ENCODE results near the gene TIMM10. TPM values are rescaled to one million over a fixed set of nuclear protein-coding genes. Genes with fewer than 3 reads are reported as not detected.

Gene TIMM10
- total and polyA plus RNA-seq, 8 donors: 1.7 to 79.6 (median 48.9) TPM

- Histone ChIP-seq H3K27ac (no peak overlapping the region), H3K36me3 (peaks cover 24 to 82% (median 74%) of the 10 kb centered on the region in 4 donors), H3K4me3 (no peak overlapping the region), H3K4me1 (peaks cover 0 to 20% (median 12%) of the 10 kb centered on the region in 4 donors), H3K9me3 (no peaks in the 10 kb centered on the region), H3K27me3 (no peaks in the 10 kb centered on the region)
- intact Hi-C loops (cut with DNase I; ENCODE audit: low total_unique reads): loop anchor here (5.0 kb wide), 1 partner anchor 36 kb away; no protein-coding TSS in a partner anchor
- DNase-seq: peak in 1 of 2 donors; percentile 50
- 81 to 86% (median 82%) methylated on average over 8 to 11 of the region's 11 CpGs for WGBS, 5 donors
- TF ChIP-seq, protein P1, sequence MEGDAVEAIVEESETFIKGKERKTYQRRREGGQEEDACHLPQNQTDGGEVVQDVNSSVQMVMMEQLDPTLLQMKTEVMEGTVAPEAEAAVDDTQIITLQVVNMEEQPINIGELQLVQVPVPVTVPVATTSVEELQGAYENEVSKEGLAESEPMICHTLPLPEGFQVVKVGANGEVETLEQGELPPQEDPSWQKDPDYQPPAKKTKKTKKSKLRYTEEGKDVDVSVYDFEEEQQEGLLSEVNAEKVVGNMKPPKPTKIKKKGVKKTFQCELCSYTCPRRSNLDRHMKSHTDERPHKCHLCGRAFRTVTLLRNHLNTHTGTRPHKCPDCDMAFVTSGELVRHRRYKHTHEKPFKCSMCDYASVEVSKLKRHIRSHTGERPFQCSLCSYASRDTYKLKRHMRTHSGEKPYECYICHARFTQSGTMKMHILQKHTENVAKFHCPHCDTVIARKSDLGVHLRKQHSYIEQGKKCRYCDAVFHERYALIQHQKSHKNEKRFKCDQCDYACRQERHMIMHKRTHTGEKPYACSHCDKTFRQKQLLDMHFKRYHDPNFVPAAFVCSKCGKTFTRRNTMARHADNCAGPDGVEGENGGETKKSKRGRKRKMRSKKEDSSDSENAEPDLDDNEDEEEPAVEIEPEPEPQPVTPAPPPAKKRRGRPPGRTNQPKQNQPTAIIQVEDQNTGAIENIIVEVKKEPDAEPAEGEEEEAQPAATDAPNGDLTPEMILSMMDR (IDR thresholded peaks at IDR 0.05): peak in 4 of 7 experiments; percentile 42 to 54 (median 48)
- no peak for TF ChIP-seq EP300 (IDR thresholded peaks at IDR 0.05)
These were observed 39.0 kb downstream of the TIMM10 start for GRCh38 chr11:57491371-57492061.

DNA sequence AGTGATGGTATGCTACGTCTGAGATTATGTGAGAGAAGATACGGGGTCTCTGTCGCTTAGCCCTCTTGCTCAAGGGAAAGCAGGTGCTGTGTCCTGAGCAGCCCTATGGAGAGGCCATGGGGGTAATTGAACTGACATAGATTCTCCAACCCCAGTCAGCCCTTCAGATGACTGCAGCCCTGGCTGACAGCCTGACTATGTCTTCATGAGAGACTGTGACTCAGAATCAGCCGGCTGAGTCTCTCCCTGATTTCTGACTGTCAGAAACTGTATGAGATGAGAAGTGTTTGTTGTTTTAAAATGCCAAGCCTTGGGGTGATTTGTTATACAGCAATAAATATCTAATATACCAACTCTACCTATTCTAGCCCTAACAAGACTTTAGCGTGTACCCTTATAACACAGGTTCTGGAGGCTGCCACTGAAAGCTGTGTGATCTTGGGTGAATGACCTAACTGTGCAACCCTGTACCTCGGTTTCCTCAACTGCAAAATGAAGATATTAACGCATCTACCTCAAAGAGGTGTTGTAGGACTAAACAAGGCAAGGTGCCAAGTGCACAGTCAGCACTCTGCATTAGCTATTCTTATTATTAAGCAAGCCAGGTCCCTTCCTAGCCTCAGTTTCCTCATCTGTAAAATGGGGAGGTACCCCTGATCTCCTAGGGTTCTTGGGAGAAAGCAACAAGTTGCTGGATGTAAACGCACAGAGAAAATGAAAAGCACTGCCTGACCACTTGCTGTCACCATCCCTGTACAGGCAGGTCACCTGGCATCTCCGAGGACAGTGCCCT, 39.9 kb downstream of the TIMM10 start:
- no peaks in the 10 kb centered on the region for H3K27me3 ChIP-seq
- intact Hi-C loops (cut with DNase I; ENCODE audit: low total_unique reads): loop anchor here (5.0 kb wide), 1 partner anchor 37 kb away; no protein-coding TSS in a partner anchor
- H3K36me3 ChIP-seq: peaks cover 23 to 84% (median 76%) of the 10 kb centered on the region in 4 donors
- TF ChIP-seq POLR2AphosphoS5 (IDR thresholded peaks at IDR 0.05) (no peak), EP300 (IDR thresholded peaks at IDR 0.05) (no peak), POLR2A (IDR thresholded peaks at IDR 0.05) (no peak)
- TF ChIP-seq, protein P1 (IDR thresholded peaks at IDR 0.05): no peak
- H3K27ac ChIP-seq: no peak overlapping the region
- DNase-seq: no peak
- H3K4me3 ChIP-seq: no peak overlapping the region
- peaks cover 0 to 12% (median 9%) of the 10 kb centered on the region in 4 donors for H3K4me1 ChIP-seq
- WGBS, 5 donors: 91 to 95% (median 93%) methylated on average over 9 of the region's 9 CpGs
- H3K9me3 ChIP-seq: no peaks in the 10 kb centered on the region

DNA sequence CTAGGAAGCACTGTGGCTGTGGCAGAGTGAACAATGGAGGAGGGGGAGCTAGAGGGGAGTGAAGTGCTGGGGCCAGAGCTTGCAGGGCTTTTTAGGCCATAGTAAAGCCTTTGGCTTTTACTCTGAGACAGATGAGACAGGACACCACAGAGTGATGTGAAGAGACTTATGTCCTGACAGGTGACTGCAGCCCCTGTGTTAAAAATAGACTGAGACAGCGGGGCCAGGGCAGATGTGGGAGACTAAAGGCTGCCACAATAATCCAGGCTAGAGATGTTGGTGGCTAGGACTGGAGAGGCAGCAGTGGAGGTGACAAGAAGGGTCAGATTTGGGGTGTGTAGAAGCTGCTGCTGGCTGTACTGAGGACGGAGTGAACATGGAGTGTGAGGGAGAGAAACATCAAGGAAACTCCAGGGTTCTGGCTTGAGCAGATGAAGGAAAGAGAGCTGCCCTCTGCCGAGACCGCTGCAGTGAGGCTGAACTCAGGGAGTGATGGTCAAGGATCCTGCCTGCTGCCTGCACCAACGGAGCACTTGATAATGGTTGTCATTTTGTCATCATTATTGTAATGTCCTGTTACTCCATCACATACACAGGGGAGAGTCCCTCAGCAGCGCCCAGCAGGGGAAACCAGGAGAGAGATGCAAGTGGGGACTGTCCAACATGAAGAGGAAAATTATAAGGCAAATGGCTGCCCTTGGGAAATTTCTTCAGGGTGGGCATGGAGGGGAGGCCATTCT, 42.5 kb downstream of the TIMM10 start:
- Histone ChIP-seq H3K36me3 (peaks cover 35 to 86% (median 75%) of the 10 kb centered on the region in 4 donors), H3K4me3 (no peak overlapping the region), H3K4me1 (peaks cover 3 to 17% (median 10%) of the 10 kb centered on the region in 4 donors), H3K27ac (no peak overlapping the region), H3K27me3 (peaks cover 0 to 10% (median 5%) of the 10 kb centered on the region in 3 donors), H3K9me3 (no peaks in the 10 kb centered on the region)
- intact Hi-C loops (cut with DNase I; ENCODE audit: low total_unique reads): loop anchor here (10.0 kb wide), 1 partner anchor 143 kb away; no protein-coding TSS in a partner anchor
- 82 to 87% (median 85%) methylated on average over 6 of the region's 6 CpGs for WGBS, 5 donors
- TF ChIP-seq POLR2AphosphoS5 (IDR thresholded peaks at IDR 0.05) (no peak), EP300 (IDR thresholded peaks at IDR 0.05) (no peak), POLR2A (IDR thresholded peaks at IDR 0.05) (no peak)
- TF ChIP-seq, protein P1 (IDR thresholded peaks at IDR 0.05): no peak
- DNase-seq: no peak

All from stomach (tissue), 9 donors.